IMR-90 (cell line): Measurements from ENCODE around the gene RCC1.

Source experiments
- CEBPB ChIP-seq: IDR thresholded peaks from 2 replicates; pipeline ENCODE4 v1.6.1; 2012; ENCODE audit warnings: low read depth, low read length, improper control_type of control experiment
- CHD1 ChIP-seq: IDR thresholded peaks from 2 replicates; pipeline ENCODE4 v1.6.1; 2012; ENCODE audit warnings: low read depth, low read length, improper control_type of control experiment
- CTCF ChIP-seq: conservative IDR thresholded peaks from 2 replicates; pipeline ENCODE4 v1.5.1; 2012; ENCODE audit warnings: mild to moderate bottlenecking, low read depth, low read length, improper control_type of control experiment
- ELK1 ChIP-seq: fragments of 150-350 bp; IDR thresholded peaks from 2 replicates; pipeline ENCODE4 v1.6.1; 2016; ENCODE audit warnings: low read depth, mild to moderate bottlenecking, low read length, moderate library complexity, borderline replicate concordance
- FOS ChIP-seq: fragments of 150-350 bp; IDR thresholded peaks from 2 replicates; pipeline ENCODE4 v1.6.1; 2016; ENCODE audit warnings: low read depth, low read length
- MAFK ChIP-seq: IDR thresholded peaks from 2 replicates; pipeline ENCODE4 v1.6.1; 2012; ENCODE audit warnings: low read depth, low read length, improper control_type of control experiment
- NFE2L2 ChIP-seq: fragments of 150-350 bp; IDR thresholded peaks from 2 replicates; pipeline ENCODE4 v1.6.1; 2016; ENCODE audit warnings: low read depth, mild to moderate bottlenecking, low read length
- POLR2A ChIP-seq: IDR thresholded peaks from 2 replicates; pipeline ENCODE4 v1.6.1; 2012; ENCODE audit warnings: mild to moderate bottlenecking, low read depth, low read length
- RAD21 ChIP-seq: IDR thresholded peaks from 2 replicates; pipeline ENCODE4 v1.6.1; 2012; ENCODE audit warnings: low read length, improper control_type of control experiment
- RCOR1 ChIP-seq: IDR thresholded peaks from 2 replicates; pipeline ENCODE4 v1.6.1; 2012; ENCODE audit warnings: mild to moderate bottlenecking, low read length, improper control_type of control experiment; ENCODE audit not compliant: insufficient replicate concordance
- SMC3 ChIP-seq: fragments of 150-350 bp; IDR thresholded peaks from 2 replicates; pipeline ENCODE4 v1.6.1; 2016; ENCODE audit warnings: low read depth, mild to moderate bottlenecking, antibody characterized with exemption, low read length, moderate library complexity
- USF2 ChIP-seq: fragments of 150-350 bp; IDR thresholded peaks from 2 replicates; pipeline ENCODE4 v1.6.1; 2017; ENCODE audit warnings: mild to moderate bottlenecking, antibody characterized with exemption, low read length, low read depth

GRCh38 chr1:28466226-28466778 is 39.5 kb upstream of the RCC1 start:
- TF ChIP-seq FOS, result no peak
- no peak for TF ChIP-seq POLR2A
- TF ChIP-seq ELK1, result no peak
- TF ChIP-seq CTCF, result no peak
- TF ChIP-seq CEBPB, result no peak
- TF ChIP-seq CHD1, result no peak
- no peak for TF ChIP-seq RCOR1
- no peak for TF ChIP-seq SMC3
- no peak for TF ChIP-seq RAD21
- TF ChIP-seq USF2, result no peak
- no peak for TF ChIP-seq MAFK
- TF ChIP-seq NFE2L2, result no peak
